Measurements from ENCODE around the gene EPGN. TPM values are rescaled to one million over a fixed set of nuclear protein-coding genes. Genes with fewer than 3 reads are reported as not detected.

Gene EPGN
- total and polyA plus RNA-seq, 8 donors, result 0.73 to 1.8 (median 0.87) TPM; not detected in 5

- Histone ChIP-seq H3K36me3 (no peaks in the 10 kb centered on the region), H3K4me3 (no peak overlapping the region), H3K27me3 (no peaks in the 10 kb centered on the region), H3K4me1 (peaks cover 0 to 4% (median 0%) of the 10 kb centered on the region in 4 donors), H3K9me3 (no peaks in the 10 kb centered on the region), H3K27ac (no peak overlapping the region)
- TF ChIP-seq POLR2AphosphoS5 (IDR thresholded peaks at IDR 0.05) (no peak), EP300 (IDR thresholded peaks at IDR 0.05) (no peak), POLR2A (IDR thresholded peaks at IDR 0.05) (no peak), CTCF (IDR thresholded peaks at IDR 0.05) (no peak)
- intact Hi-C loops (cut with DNase I; ENCODE audit: low total_unique reads), result no loop called here
- DNase-seq, result no peak
Observed at GRCh38 chr4:74266081-74266480, 42.2 kb upstream of the EPGN start.

- Histone ChIP-seq H3K9me3 (no peaks in the 10 kb centered on the region), H3K4me1 (no peaks in the 10 kb centered on the region), H3K27me3 (no peaks in the 10 kb centered on the region), H3K4me3 (no peak overlapping the region), H3K36me3 (no peaks in the 10 kb centered on the region), H3K27ac (no peak overlapping the region)
- DNase-seq, result no peak
- intact Hi-C loops (cut with DNase I; ENCODE audit: low total_unique reads), result no loop called here
- TF ChIP-seq CTCF (IDR thresholded peaks at IDR 0.05) (no peak), POLR2AphosphoS5 (IDR thresholded peaks at IDR 0.05) (no peak), POLR2A (IDR thresholded peaks at IDR 0.05) (no peak), EP300 (IDR thresholded peaks at IDR 0.05) (no peak)
Observed at GRCh38 chr4:74267998-74268606, 40.2 kb upstream of the EPGN start.

DNA sequence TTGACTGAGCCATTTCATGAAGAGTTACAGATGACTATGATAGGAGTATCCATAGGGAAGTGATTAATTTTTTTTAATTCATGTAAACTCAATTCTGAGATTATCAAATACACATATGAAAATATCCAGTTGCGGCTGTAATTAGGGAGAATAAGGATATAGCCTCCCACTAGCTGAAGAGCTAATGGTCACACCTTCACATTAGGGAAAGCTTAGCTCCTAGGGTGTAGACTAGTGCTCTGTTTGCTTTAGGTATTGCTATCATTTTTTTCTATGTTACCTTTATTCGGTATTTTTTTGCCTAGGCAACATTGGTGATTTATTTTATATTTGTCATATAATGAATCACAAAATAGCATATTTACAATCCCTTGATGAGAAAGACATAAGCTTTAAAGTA, 39.6 kb upstream of the EPGN start:
- Histone ChIP-seq H3K27me3 (no peaks in the 10 kb centered on the region), H3K27ac (no peak overlapping the region), H3K36me3 (no peaks in the 10 kb centered on the region), H3K9me3 (no peaks in the 10 kb centered on the region), H3K4me3 (no peak overlapping the region), H3K4me1 (no peaks in the 10 kb centered on the region)
- WGBS, 5 donors, result 80 to 97% (median 89%) methylated on average over 2 of the region's 2 CpGs
- intact Hi-C loops (cut with DNase I; ENCODE audit: low total_unique reads), result no loop called here
- TF ChIP-seq POLR2AphosphoS5 (IDR thresholded peaks at IDR 0.05) (no peak), EP300 (IDR thresholded peaks at IDR 0.05) (no peak), POLR2A (IDR thresholded peaks at IDR 0.05) (no peak), CTCF (IDR thresholded peaks at IDR 0.05) (no peak)
- DNase-seq, result no peak

DNA sequence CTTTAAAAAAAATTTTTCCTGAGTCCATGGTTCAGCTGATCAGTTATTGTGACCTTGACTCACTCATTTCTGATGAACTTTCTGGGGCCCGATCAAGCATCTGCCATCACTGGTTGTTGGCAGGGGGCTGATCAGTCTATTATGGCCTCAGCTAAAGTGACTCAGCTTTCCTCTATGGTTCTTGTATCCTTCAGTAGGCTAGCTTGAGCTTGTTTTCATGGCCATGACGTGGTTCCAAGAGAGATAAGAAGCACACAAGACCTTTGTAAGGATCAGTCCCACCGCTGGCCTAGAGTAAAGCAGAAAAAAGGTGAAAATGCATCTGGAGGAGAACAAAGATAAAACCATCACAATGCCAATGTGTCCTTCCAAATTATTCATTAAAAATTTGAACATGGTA, 29.8 kb upstream of the EPGN start:
- intact Hi-C loops (cut with DNase I; ENCODE audit: low total_unique reads), result no loop called here
- DNase-seq, result no peak
- Histone ChIP-seq H3K4me3 (no peak overlapping the region), H3K9me3 (no peaks in the 10 kb centered on the region), H3K36me3 (no peaks in the 10 kb centered on the region), H3K27me3 (no peaks in the 10 kb centered on the region), H3K4me1 (no peaks in the 10 kb centered on the region), H3K27ac (no peak overlapping the region)
- 75 to 88% (median 82%) methylated on average over 3 of the region's 3 CpGs for WGBS, 5 donors
- no peak for TF ChIP-seq EP300 (IDR thresholded peaks at IDR 0.05)

DNA sequence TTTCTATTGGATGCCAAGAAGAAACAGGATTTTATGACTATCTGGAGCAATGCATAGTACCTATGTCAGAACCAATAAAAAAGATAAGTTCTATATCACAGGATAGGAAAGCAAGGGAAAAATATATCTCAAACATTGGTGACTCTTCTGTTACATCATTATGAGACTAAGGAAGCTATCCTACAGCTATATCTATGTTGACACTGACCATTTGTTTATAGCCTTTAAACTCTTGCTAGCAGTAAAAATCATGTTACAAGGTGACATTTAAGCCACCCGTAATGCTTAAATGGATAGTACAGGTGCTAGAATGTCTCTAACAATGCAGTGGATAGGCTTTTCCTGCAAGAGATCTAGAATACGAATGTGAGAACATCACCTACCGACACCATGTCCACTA, 28.6 kb upstream of the EPGN start:
- WGBS, 5 donors, result 94 to 98% (median 95%) methylated on average over 3 of the region's 3 CpGs
- intact Hi-C loops (cut with DNase I; ENCODE audit: low total_unique reads), result no loop called here
- no peaks in the 10 kb centered on the region for H3K4me1 ChIP-seq
- H3K27me3 ChIP-seq, result no peaks in the 10 kb centered on the region
- no peak overlapping the region for H3K27ac ChIP-seq
- no peak for TF ChIP-seq CTCF (IDR thresholded peaks at IDR 0.05)
- no peak for TF ChIP-seq POLR2A (IDR thresholded peaks at IDR 0.05)
- TF ChIP-seq EP300 (IDR thresholded peaks at IDR 0.05), result no peak
- no peak for TF ChIP-seq POLR2AphosphoS5 (IDR thresholded peaks at IDR 0.05)
- no peak for DNase-seq
- H3K9me3 ChIP-seq, result no peaks in the 10 kb centered on the region
- H3K36me3 ChIP-seq, result no peaks in the 10 kb centered on the region
- H3K4me3 ChIP-seq, result no peak overlapping the region

All from stomach (tissue), 9 donors.